A549 treated with dexamethasone at 1 μM for 4 hours (cell line): ENCODE measurements around the gene UBE2Q1. TPM values are rescaled to one million over a fixed set of nuclear protein-coding genes. Genes with fewer than 3 reads are reported as not detected.

Source experiments
- total RNA-seq: library from RNA; stranded (reverse); fragments of 200-300 nt; extraction: Qiagen RNA extraction; gene quantifications from 5 replicates; pipeline ENCODE4 v1.2.3, GENCODE V29; 2022

Gene UBE2Q1
- 53.2 to 66.0 TPM (median 61.9 TPM) in 5 replicates for total RNA-seq

GRCh38 chr1:154557939-154558719 is at the start of gene UBE2Q1:
Gene UBE2Q1 (minus strand): TSS chr1:154558662. CDS start chr1:154558553, 109 bp downstream.

DNA sequence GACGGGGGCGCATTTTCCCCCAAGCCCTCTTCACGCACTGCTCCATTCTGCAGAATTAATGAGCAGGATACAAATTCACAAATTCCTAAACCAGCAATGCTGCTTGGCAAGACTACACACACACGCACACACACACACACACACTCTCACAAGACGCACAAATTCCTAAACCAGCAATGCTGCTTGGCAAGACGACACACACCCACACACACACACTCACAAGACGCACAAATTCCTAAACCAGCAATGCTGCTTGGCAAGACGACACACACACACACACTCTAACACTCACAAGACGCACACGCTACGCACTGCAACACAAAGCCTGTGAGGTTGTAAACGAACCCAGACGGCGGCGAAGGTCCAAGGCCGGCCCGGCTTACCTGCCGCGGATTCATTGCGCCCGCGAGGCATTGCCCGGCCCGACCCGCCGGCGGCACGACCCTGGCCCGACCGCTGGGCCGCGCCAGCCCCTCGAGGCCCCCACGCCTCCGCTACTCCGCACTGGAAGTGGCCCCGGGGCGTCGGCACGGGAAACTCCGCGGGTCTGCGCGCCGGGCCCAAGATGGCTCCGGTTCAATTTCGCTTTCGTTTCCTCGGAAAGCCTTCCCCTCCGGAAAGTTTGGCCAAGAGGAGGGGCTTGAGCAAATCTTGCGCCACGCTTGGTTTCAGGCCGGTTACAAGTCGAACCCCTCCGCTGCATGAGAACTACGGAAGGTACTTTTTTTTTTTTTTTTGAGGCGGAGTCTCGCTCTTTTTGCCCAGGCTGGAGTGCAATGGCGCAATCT is 49.3 kb upstream of the UBE2Q1 start, which contains the start of gene ADAR:
Gene ADAR (minus strand): TSS at position 578 of the 788 bp plus-strand sequence. CDS start 180 bp downstream, at position 398.

DNA sequence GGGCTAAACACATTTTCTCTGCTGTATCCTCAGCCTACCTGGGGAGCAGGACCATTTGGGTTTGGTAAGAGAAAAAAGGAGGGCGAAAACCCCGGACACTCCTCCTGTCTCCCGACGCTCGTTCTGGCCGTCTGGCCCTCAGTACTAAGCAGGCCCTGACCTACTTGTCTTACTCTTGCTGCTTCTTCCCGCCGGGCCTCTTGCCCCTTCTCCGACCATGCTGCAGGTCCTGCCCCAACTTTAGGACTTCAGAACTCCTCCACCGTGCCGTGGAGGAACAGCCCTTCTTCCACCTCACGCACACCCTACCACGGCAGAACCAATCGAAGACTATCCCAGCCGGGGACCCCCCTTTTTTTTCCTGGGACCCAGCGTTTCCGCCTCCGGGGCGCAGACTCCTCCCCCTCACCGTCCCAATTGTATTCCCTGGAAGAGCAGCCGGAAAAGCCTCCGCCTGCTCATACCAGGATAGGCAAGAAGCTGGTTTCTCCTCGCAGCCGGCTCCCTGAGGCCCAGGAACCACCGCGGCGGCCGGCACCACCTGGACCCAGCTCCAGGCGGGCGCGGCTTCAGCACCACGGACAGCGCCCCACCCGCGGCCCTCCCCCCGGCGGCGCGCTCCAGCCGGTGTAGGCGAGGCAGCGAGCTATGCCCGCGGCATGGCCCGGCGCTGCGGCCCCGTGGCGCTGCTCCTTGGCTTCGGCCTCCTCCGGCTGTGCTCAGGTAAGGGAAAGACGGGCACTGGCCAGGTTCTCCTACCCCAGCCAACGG is 9.1 kb upstream of the UBE2Q1 start, which contains the start of gene CHRNB2:
Gene CHRNB2 (plus strand): TSS at position 393 of the 771 bp plus-strand sequence. CDS start 267 bp downstream, at position 660.

GRCh38 chr1:154502066-154502743 is 56.3 kb downstream of the UBE2Q1 start, which contains the start of the genes SHE and TDRD10:
Gene SHE (minus strand): TSS chr1:154502412. CDS start chr1:154502026, 386 bp downstream.
Gene TDRD10 (plus strand): TSS chr1:154502219. CDS start chr1:154506904, 4,685 bp downstream.

Other genes starting within 250 kb of the UBE2Q1 start
- not detected in 5 replicates for gene AQP10, start 237.6 kb downstream of the UBE2Q1 start, total RNA-seq
- gene ATP8B2, start 233.1 kb downstream of the UBE2Q1 start, total RNA-seq: 24.1 to 38.5 TPM (median 34.8 TPM) in 5 replicates
- gene IL6R, start 153.3 kb downstream of the UBE2Q1 start, total RNA-seq: 18.6 to 29.4 TPM (median 27.5 TPM) in 5 replicates
- 0.14 to 0.15 TPM in 2 of 5 replicates, not detected in the others for gene TDRD10, start 56.4 kb downstream of the UBE2Q1 start, total RNA-seq
- 0.10 to 0.19 TPM (median 0.17 TPM) in 5 replicates for gene SHE, start 56.2 kb downstream of the UBE2Q1 start, total RNA-seq
- 0.40 to 0.48 TPM (median 0.42 TPM) in 5 replicates for gene CHRNB2, start 9.1 kb upstream of the UBE2Q1 start, total RNA-seq
- gene ADAR, start 49.5 kb upstream of the UBE2Q1 start, total RNA-seq: 59.7 to 85.7 TPM (median 80.2 TPM) in 5 replicates